HepG2 (cell line): ENCODE measurements around the gene AK3. TPM values are rescaled to one million over a fixed set of nuclear protein-coding genes. Genes with fewer than 3 reads are reported as not detected.
A peak's percentile ranks its signal among the peaks of the same experiment; 100 is the strongest.

Experiments
- CERS6 ChIP-seq: sonication (generic); formaldehyde crosslinking; IDR thresholded peaks from 2 replicates; pipeline ENCODE4 v1.5.0; 2020; ENCODE audit warnings: missing genetic modification reagents
- ESRRA ChIP-seq: sonication (generic); formaldehyde crosslinking; IDR thresholded peaks from 2 replicates; pipeline ENCODE4 v1.5.1; 2020; ENCODE audit warnings: mild to moderate bottlenecking, low read depth, missing genetic modification reagents
- ETV5 ChIP-seq: IDR thresholded peaks from 2 replicates; pipeline ENCODE4 v1.6.1; 2018; ENCODE audit warnings: missing biosample characterization, missing genetic modification reagents, inconsistent platforms, borderline replicate concordance
- IKZF4 ChIP-seq: sonication (generic); formaldehyde crosslinking; IDR thresholded peaks from 2 replicates; pipeline ENCODE4 v1.5.1; 2020; ENCODE audit warnings: borderline replicate concordance, mild to moderate bottlenecking, low read depth, missing genetic modification reagents; ENCODE audit errors: not compliant biosample characterization
- MED13 ChIP-seq: sonication (generic); formaldehyde crosslinking; IDR thresholded peaks from 2 replicates; pipeline ENCODE4 v1.5.0; 2020; ENCODE audit warnings: missing genetic modification reagents
- MIXL1 ChIP-seq: IDR thresholded peaks from 2 replicates; pipeline ENCODE4 v1.6.1; 2016
- MLX ChIP-seq: IDR thresholded peaks from 2 replicates; pipeline ENCODE4 v1.6.1; 2016
- NFE2L1 ChIP-seq: sonication (generic); formaldehyde crosslinking; IDR thresholded peaks from 2 replicates; pipeline ENCODE4 v1.4.0; 2020; ENCODE audit warnings: missing genetic modification reagents, mild to moderate bottlenecking, borderline replicate concordance
- PITX1 ChIP-seq: sonication (generic); formaldehyde crosslinking; IDR thresholded peaks from 2 replicates; pipeline ENCODE4 v1.5.1; 2020; ENCODE audit warnings: mild to moderate bottlenecking, missing genetic modification reagents
- RAD51 ChIP-seq: fragments of 450-650 bp; IDR thresholded peaks from 2 replicates; pipeline ENCODE4 v1.6.1; 2016; ENCODE audit warnings: borderline replicate concordance
- RARG ChIP-seq: sonication (generic); formaldehyde crosslinking; IDR thresholded peaks from 2 replicates; pipeline ENCODE4 v1.4.0; 2020; ENCODE audit warnings: low read depth, mild to moderate bottlenecking, missing genetic modification reagents
- RELA ChIP-seq: sonication (generic); formaldehyde crosslinking; IDR thresholded peaks from 2 replicates; pipeline ENCODE4 v1.4.0; 2020; ENCODE audit warnings: missing genetic modification reagents
- TAF1 ChIP-seq: sonication (generic); formaldehyde crosslinking; IDR thresholded peaks from 2 replicates; pipeline ENCODE4 v1.4.0; 2020; ENCODE audit warnings: missing genetic modification reagents
- TCF7 ChIP-seq: sonication (generic); IDR thresholded peaks from 2 replicates; pipeline ENCODE4 v1.6.1; 2016; ENCODE audit warnings: antibody characterized with exemption, low read depth
- THAP9 ChIP-seq: sonication (generic); formaldehyde crosslinking; IDR thresholded peaks from 2 replicates; pipeline ENCODE4; 2020; ENCODE audit warnings: missing genetic modification reagents, mild to moderate bottlenecking, borderline replicate concordance
- ZHX1 ChIP-seq: sonication (generic); formaldehyde crosslinking; IDR thresholded peaks from 2 replicates; pipeline ENCODE4 v1.8.1; 2022; ENCODE audit warnings: low read depth, mild to moderate bottlenecking, missing genetic modification reagents
- ZMYM2 ChIP-seq: sonication (generic); formaldehyde crosslinking; IDR thresholded peaks from 2 replicates; pipeline ENCODE4 v1.8.0; 2022; ENCODE audit warnings: mild to moderate bottlenecking, missing genetic modification reagents
- ZNF343 ChIP-seq: sonication (generic); formaldehyde crosslinking; IDR thresholded peaks from 2 replicates; pipeline ENCODE4 v1.4.0; 2020; ENCODE audit warnings: mild to moderate bottlenecking, missing genetic modification reagents
- ZNF557 ChIP-seq: sonication (generic); formaldehyde crosslinking; IDR thresholded peaks from 2 replicates; pipeline ENCODE4 v1.4.0; 2020; ENCODE audit warnings: missing genetic modification reagents
- ZNF703 ChIP-seq: sonication (generic); formaldehyde crosslinking; IDR thresholded peaks from 2 replicates; pipeline ENCODE4 v1.5.1; 2020; ENCODE audit warnings: missing genetic modification reagents, mild to moderate bottlenecking, moderate library complexity, borderline replicate concordance
- ZNF775 ChIP-seq: sonication (generic); formaldehyde crosslinking; IDR thresholded peaks from 2 replicates; pipeline ENCODE4 v1.4.0; 2020; ENCODE audit warnings: missing genetic modification reagents, mild to moderate bottlenecking, moderate library complexity, borderline replicate concordance
- ZNF879 ChIP-seq: sonication (generic); formaldehyde crosslinking; IDR thresholded peaks from 2 replicates; pipeline ENCODE4 v1.8.1; 2023; ENCODE audit warnings: missing genetic modification reagents
- ZSCAN12 ChIP-seq: sonication (generic); formaldehyde crosslinking; IDR thresholded peaks from 2 replicates; pipeline ENCODE4 v1.9.0; 2021; ENCODE audit warnings: mild to moderate bottlenecking, missing genetic modification reagents
- polyA plus RNA-seq, 8 experiments: library from polyadenylated mRNA; depleted of rRNA in 3 of 8; stranded (reverse) in 7 of 8; unstranded in 1 of 8; fragments of >200 nt; fragmentation: Illumina TruSeq in 4 of 8; extraction: Trizol in 4 of 8; gene quantifications; 2 replicates each; pipeline versions ENCODE4 v1.2.1 to v1.2.3, GENCODE V29; 2011 to 2016; ENCODE audit warnings: low read depth in 4 of 8, missing spikeins in 1 of 8, mixed read lengths in 1 of 8; ENCODE audit not compliant: insufficient read depth in 1 of 8
- total RNA-seq, 5 experiments: library from RNA; depleted of rRNA; stranded (reverse); fragments of >200 nt; fragmentation: Illumina TruSeq; extraction: Trizol; gene quantifications; 2 replicates each; pipeline ENCODE4 v1.2.3, GENCODE V29; 2016; ENCODE audit warnings: low read depth in 1 of 5

Gene AK3
- total and polyA plus RNA-seq, 2 of the 13 experiments (the other 11 are each of a cell fraction or from before 2014, with no cell fraction given) = 76.8 to 109 TPM

GRCh38 chr9:4662108-4662988, 78.7 kb downstream of the AK3 start, which contains the start of gene PLPP6 (continued):
- TF ChIP-seq ZHX1 (CRISPR knock-in tag) (0 out of 2 replicates have a peak, but pooled peaks have one; percentile 19), MIXL1 (CRISPR knock-in tag) (peak; percentile 56; the same call in 1 of the 2 replicates), RAD51 (no peak), ZNF343 (peak; percentile 94), PITX1 (0 out of 2 replicates have a peak, but pooled peaks have one; percentile 48), ZNF775 (CRISPR knock-in tag) (no peak), NFE2L1 (no peak), RELA (CRISPR knock-in tag) (peak; percentile 42), TCF7 (peak; percentile 66; the same call in 1 of the 2 replicates), MLX (no peak; the same call in 1 of the 2 replicates), ESRRA (CRISPR knock-in tag) (peak; percentile 67), RARG (CRISPR knock-in tag) (no peak), ZMYM2 (no peak), TAF1 (CRISPR knock-in tag) (peak; percentile 74; the same call in 1 of the 2 replicates), ZNF703 (CRISPR knock-in tag) (no peak; the same call in 1 of the 2 replicates), CERS6 (CRISPR knock-in tag) (no peak), ZSCAN12 (CRISPR knock-in tag) (peak; percentile 61; the same call in 1 of the 2 replicates), ZNF557 (CRISPR knock-in tag) (0 out of 2 replicates have a peak, but pooled peaks have one; percentile 65), THAP9 (CRISPR knock-in tag) (no peak; the same call in 1 of the 2 replicates), ZNF879 (CRISPR knock-in tag) (no peak), MED13 (CRISPR knock-in tag) (peak; percentile 60; the same call in 1 of the 2 replicates), ETV5 (CRISPR knock-in tag) (peak; percentile 85), IKZF4 (CRISPR knock-in tag) (no peak)
